ENCODE results near the gene RAB11A.

- no peak for TF ChIP-seq EZH2phosphoT487 (IDR thresholded peaks at IDR 0.05; ENCODE audit: borderline replicate concordance, low read depth, low read length)
- TF ChIP-seq CTCF (conservative IDR thresholded peaks at IDR 0.05; ENCODE audit: low read length) = no peak
These were observed 54.0 kb downstream of the RAB11A start for GRCh38 chr15:65923264-65923663.

Data from OCI-LY7 (cell line).